Vagina (tissue), 2 donors: Measurements from ENCODE around the gene ST3GAL5. TPM values are rescaled to one million over a fixed set of nuclear protein-coding genes. Genes with fewer than 3 reads are reported as not detected.

Experiments
- DNase-seq, 2 donors: peaks; one replicate each; pipeline ENCODE4 v3.0.0-alpha.2; 2017; ENCODE audit errors: extremely low spot score in 2 of 2
- H3K27ac ChIP-seq: fragments of 200-600 bp; sonication (generic); one replicate; pipeline ENCODE4 v1.5.1; 2019
- H3K27me3 ChIP-seq: fragments of 200-600 bp; sonication (generic); one replicate; pipeline ENCODE4 v1.5.1; 2019
- H3K36me3 ChIP-seq, 2 donors: fragments of 200-600 bp; sonication (generic); one replicate each; pipeline ENCODE4 v1.5.1; 2017 to 2019
- H3K4me1 ChIP-seq: fragments of 200-600 bp; sonication (generic); one replicate; pipeline ENCODE4 v1.5.1; 2019
- H3K4me3 ChIP-seq, 2 donors: fragments of 200-600 bp; sonication (generic); 1 replicate in 1 of 2; 2 replicates in 1 of 2; pipeline ENCODE4 v1.5.1; 2016 to 2019
- H3K9me3 ChIP-seq: fragments of 200-600 bp; sonication (generic); one replicate; pipeline ENCODE4 v1.5.1; 2019
- POLR2A ChIP-seq, 2 donors: fragments of 450-650 bp; IDR thresholded peaks; one replicate each; pipeline ENCODE4 v1.6.1; 2017; ENCODE audit warnings: antibody characterized with exemption in 2 of 2, mild to moderate bottlenecking in 2 of 2, moderate library complexity in 2 of 2
- POLR2AphosphoS5 ChIP-seq, 2 donors: sonication (generic); formaldehyde crosslinking; IDR thresholded peaks; one replicate each; pipeline ENCODE4 v1.9.0; 2017; ENCODE audit warnings: antibody characterized with exemption in 2 of 2, mild to moderate bottlenecking in 2 of 2, low read depth in 1 of 2; ENCODE audit not compliant: insufficient read depth in 1 of 2
- intact Hi-C: fragments of 100-400 bp; cut with DNase I; formaldehyde crosslinking; loops from one replicate; pipeline ENCODE4 v1.15.1; 2023
- total RNA-seq: library from RNA; depleted of rRNA; stranded (reverse); fragments of >200 nt; gene quantifications from one replicate; pipeline ENCODE4 v1.2.3, GENCODE V29; 2016
- TF ChIP-seq, protein P1 (sequence below), 3 experiments: fragments of 450-650 bp in 2 of 3; fragments of 200-600 bp in 1 of 3; sonication (generic) in 1 of 3; IDR thresholded peaks; one replicate each; pipeline ENCODE4 v1.5.1; 2017 to 2019; ENCODE audit warnings: antibody characterized with exemption in 3 of 3, mild to moderate bottlenecking in 2 of 3, moderate library complexity in 2 of 3

The ST3GAL5 gene
- total RNA-seq, 1 donor from 2014 or later, result 16.2 TPM

DNA sequence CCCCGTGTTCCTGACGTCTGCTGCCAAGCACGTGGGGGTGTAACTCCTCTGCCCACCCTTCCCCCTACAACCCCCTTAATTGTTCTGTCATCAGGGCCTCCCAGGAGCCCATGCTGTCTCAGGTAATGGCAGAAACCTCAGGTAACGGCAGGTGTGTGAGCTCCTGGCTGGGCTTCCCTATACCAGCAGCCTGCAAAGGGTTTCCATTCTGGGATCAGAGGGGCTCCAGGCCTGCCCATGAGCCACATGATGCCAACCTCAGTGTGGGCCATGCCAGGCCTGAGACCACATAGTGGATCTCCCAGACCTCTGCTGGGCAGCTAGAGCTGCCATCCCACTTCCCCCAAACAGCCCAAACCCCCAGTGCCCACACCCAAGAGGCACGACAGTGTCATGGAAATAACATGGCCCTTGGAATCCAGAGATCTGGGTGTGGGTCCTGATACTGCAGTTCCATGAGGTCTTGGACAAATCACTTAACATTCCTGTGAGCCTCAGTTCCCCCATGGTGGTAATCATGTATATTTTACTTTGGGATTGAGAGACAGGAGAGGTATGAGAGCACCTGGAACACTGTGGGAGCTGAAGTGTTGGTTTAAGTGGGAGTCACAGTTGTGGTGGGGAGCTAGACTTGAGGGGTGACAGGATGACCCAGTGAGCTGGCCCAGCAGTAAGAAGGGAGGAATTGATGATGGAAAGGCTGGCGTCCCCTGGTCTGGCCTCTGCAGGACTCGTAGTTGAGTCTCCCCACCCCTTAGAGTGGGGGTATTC, 75.4 kb downstream of the ST3GAL5 start:
- Histone ChIP-seq H3K4me3 (no peak overlapping the region), H3K4me1 (peaks cover 23% of the 10 kb centered on the region), H3K27me3 (no peaks in the 10 kb centered on the region), H3K36me3 (no peaks in the 10 kb centered on the region), H3K27ac (no peak overlapping the region), H3K9me3 (no peaks in the 10 kb centered on the region)
- TF ChIP-seq POLR2A (IDR thresholded peaks at IDR 0.05) (no peak), POLR2AphosphoS5 (IDR thresholded peaks at IDR 0.05; ENCODE audit: insufficient read depth in 1 of 2, low read depth in 1 of 2) (no peak)
- TF ChIP-seq, protein P1, sequence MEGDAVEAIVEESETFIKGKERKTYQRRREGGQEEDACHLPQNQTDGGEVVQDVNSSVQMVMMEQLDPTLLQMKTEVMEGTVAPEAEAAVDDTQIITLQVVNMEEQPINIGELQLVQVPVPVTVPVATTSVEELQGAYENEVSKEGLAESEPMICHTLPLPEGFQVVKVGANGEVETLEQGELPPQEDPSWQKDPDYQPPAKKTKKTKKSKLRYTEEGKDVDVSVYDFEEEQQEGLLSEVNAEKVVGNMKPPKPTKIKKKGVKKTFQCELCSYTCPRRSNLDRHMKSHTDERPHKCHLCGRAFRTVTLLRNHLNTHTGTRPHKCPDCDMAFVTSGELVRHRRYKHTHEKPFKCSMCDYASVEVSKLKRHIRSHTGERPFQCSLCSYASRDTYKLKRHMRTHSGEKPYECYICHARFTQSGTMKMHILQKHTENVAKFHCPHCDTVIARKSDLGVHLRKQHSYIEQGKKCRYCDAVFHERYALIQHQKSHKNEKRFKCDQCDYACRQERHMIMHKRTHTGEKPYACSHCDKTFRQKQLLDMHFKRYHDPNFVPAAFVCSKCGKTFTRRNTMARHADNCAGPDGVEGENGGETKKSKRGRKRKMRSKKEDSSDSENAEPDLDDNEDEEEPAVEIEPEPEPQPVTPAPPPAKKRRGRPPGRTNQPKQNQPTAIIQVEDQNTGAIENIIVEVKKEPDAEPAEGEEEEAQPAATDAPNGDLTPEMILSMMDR (IDR thresholded peaks at IDR 0.05), result no peak
- DNase-seq, result no peak
- intact Hi-C loops, result loop anchor here (5.0 kb wide), 1 partner anchor 176 kb away; no protein-coding TSS in a partner anchor

DNA sequence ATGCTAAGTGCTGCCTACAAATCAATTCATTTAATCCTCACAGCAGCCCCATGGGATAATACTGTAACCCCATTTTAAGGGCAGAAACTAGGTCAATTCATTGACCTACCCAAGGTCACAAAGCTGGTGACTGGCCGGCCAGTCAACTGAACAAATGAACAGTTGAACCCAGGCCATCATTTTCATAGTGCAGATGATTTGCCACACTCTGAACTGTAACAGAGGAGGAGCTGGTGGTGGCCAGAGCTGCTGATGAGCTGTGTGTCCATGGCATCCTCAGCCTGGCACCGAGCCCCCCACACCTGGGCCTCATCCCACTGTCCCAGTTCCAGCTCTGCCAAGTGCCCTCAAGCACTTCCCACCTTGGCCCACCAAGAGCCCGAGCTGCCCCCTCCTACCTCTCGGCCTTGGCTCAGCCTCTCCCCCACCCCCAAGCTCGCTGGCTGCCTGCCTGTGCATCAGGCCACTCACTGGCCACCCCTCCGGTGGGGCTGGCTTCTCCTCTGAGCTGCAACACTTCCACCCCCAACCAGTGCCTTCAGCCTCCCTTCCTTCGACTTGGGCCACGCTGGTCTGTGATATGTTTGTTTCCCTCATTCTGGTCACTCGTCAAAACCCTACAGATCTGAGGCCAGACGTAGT, 76.6 kb downstream of the ST3GAL5 start:
- TF ChIP-seq POLR2A (IDR thresholded peaks at IDR 0.05), result no peak
- DNase-seq, result no peak
- intact Hi-C loops, result loop anchor here (5.0 kb wide), 1 partner anchor 175 kb away; no protein-coding TSS in a partner anchor

DNA sequence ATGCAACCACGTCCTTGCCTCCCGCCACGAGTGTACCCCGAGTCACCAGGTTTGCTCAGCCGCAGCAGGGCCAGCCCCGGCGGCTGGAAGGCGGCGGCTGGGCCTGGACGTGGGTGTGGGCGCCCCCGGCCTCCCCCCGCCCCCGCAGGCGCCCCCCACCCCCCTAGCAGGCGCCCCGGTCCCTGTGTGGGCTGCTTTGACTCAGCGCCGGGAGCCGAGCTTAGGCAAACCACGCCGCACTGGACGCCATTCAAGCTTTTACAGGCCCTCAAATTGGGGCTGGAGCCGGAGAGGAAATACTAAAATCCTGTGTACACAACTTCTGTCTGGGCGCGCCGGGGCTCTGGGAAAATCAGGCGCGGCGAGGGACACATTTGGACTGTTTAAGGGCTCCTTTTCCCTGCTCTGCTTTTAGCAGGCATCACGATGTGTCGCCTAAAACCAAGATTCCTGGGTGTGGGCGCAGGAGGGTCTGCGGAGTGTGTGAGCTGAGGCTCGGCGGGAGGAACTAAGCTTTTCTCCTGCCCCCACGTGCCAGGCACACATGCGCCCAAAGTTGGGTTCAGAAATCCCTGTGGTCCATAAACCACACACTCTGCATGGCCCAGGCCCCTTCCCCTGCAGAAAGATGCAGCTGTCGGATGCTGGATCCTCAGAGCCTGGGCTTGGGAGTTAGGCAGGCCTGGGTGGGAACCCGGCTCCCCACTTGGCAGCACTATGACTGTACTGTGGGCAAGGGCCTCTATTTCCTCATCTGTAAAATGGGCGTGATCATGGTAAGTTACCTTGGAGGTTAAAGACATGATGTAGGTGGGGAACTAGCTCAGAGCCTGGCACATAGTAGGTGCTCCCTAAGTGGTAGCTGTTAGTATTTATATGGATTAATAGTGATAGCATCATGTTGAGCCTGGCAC, 77.4 kb downstream of the ST3GAL5 start:
- intact Hi-C loops, result loop anchor here (5.0 kb wide), 1 partner anchor 174 kb away; no protein-coding TSS in a partner anchor
- Histone ChIP-seq H3K36me3 (no peaks in the 10 kb centered on the region), H3K27ac (peak overlapping the region; percentile 71), H3K4me3 (peak overlapping the region in 1 of 2 donors; percentile 4), H3K9me3 (no peaks in the 10 kb centered on the region), H3K27me3 (no peaks in the 10 kb centered on the region), H3K4me1 (peaks cover 23% of the 10 kb centered on the region)
- peak in 1 of 2 donors; percentile 85 for DNase-seq
- TF ChIP-seq, protein P1 (IDR thresholded peaks at IDR 0.05), result no peak
- TF ChIP-seq POLR2AphosphoS5 (IDR thresholded peaks at IDR 0.05; ENCODE audit: insufficient read depth in 1 of 2, low read depth in 1 of 2) (no peak), POLR2A (IDR thresholded peaks at IDR 0.05) (no peak)

More for the DNA sequence above, 76.6 kb downstream of the ST3GAL5 start:
- no peak overlapping the region for H3K4me3 ChIP-seq
- no peaks in the 10 kb centered on the region for H3K9me3 ChIP-seq
- peak overlapping the region; percentile 71 for H3K27ac ChIP-seq
- no peaks in the 10 kb centered on the region for H3K36me3 ChIP-seq
- peaks cover 23% of the 10 kb centered on the region for H3K4me1 ChIP-seq
- H3K27me3 ChIP-seq, result no peaks in the 10 kb centered on the region

- H3K36me3 ChIP-seq, result no peaks in the 10 kb centered on the region
- no peak for TF ChIP-seq POLR2AphosphoS5 (IDR thresholded peaks at IDR 0.05; ENCODE audit: insufficient read depth in 1 of 2, low read depth in 1 of 2)
- TF ChIP-seq, protein P1 (IDR thresholded peaks at IDR 0.05), result no peak
- TF ChIP-seq POLR2A (IDR thresholded peaks at IDR 0.05), result no peak
- intact Hi-C loops, result loop anchor here (5.0 kb wide), 1 partner anchor 173 kb away; no protein-coding TSS in a partner anchor
- H3K27me3 ChIP-seq, result no peaks in the 10 kb centered on the region
- DNase-seq, result no peak
- H3K27ac ChIP-seq, result peak overlapping the region; percentile 71
- H3K9me3 ChIP-seq, result no peaks in the 10 kb centered on the region
- peak overlapping the region in 1 of 2 donors; percentile 4 for H3K4me3 ChIP-seq
- peaks cover 23% of the 10 kb centered on the region for H3K4me1 ChIP-seq
These were observed 78.2 kb downstream of the ST3GAL5 start for GRCh38 chr2:85810371-85811179.
